ENCODE results near the gene ASPHD1.
"Not testable (repeated sequence)": the region's sequence is repeated elsewhere in the genome, so short reads cannot be mapped to it uniquely, and the experiment has no call there.

Gene ASPHD1

GRCh38 chr16:29877266-29877961 lies 22.9 kb upstream of the ASPHD1 start:
- DNase-seq: no peak

- DNase-seq: no peak
These were observed 22.1 kb upstream of the ASPHD1 start for GRCh38 chr16:29878172-29878571.

GRCh38 chr16:29881050-29881449 lies 19.2 kb upstream of the ASPHD1 start:
- no peak for DNase-seq

GRCh38 chr16:29883987-29884386 lies 16.3 kb upstream of the ASPHD1 start:
- DNase-seq: no peak

- DNase-seq: not testable (repeated sequence)
These were observed 10.9 kb upstream of the ASPHD1 start for GRCh38 chr16:29889372-29889771.

GRCh38 chr16:29891525-29892457 lies 8.5 kb upstream of the ASPHD1 start:
- no peak for DNase-seq

- DNase-seq: no peak
These were observed 7.9 kb upstream of the ASPHD1 start for GRCh38 chr16:29892458-29892813.

- no peak for DNase-seq
These were observed 6.7 kb upstream of the ASPHD1 start for GRCh38 chr16:29893553-29893952.

- DNase-seq: no peak
These were observed 5.9 kb upstream of the ASPHD1 start for GRCh38 chr16:29894352-29894751.

GRCh38 chr16:29896841-29897240 lies 3.4 kb upstream of the ASPHD1 start:
- no peak for DNase-seq

GRCh38 chr16:29897333-29897732 lies 3.0 kb upstream of the ASPHD1 start:
- no peak for DNase-seq

- DNase-seq: no peak
These were observed 2.0 kb upstream of the ASPHD1 start for GRCh38 chr16:29898135-29898803.

GRCh38 chr16:29898804-29899515 lies 1.3 kb upstream of the ASPHD1 start:
- no peak for DNase-seq

GRCh38 chr16:29899516-29900101 lies 679 bp upstream of the ASPHD1 start, which contains the start of gene SEZ6L2:
SEZ6L2 (minus strand) TSS chr16:29899550; CDS start chr16:29899019, 531 bp downstream.
- DNase-seq: no peak

GRCh38 chr16:29900888-29901606 lies 759 bp downstream of the ASPHD1 start:
- no peak for DNase-seq

GRCh38 chr16:29901607-29901945 lies 1.3 kb downstream of the ASPHD1 start:
- no peak for DNase-seq

- DNase-seq: no peak
These were observed 3.3 kb downstream of the ASPHD1 start for GRCh38 chr16:29903590-29903989.

GRCh38 chr16:29904947-29905346 lies 4.7 kb downstream of the ASPHD1 start:
- DNase-seq: no peak

- DNase-seq: no peak
These were observed 5.4 kb downstream of the ASPHD1 start for GRCh38 chr16:29905668-29906067.

GRCh38 chr16:29906520-29907244 lies 6.4 kb downstream of the ASPHD1 start:
- no peak for DNase-seq

- no peak for DNase-seq
These were observed 7.7 kb downstream of the ASPHD1 start for GRCh38 chr16:29907973-29908372.

Data from right forelimb (tissue), 1 donor.